ENCODE measurements around the gene MPPED1. TPM values are rescaled to one million over a fixed set of nuclear protein-coding genes. Genes with fewer than 3 reads are reported as not detected.

Gene MPPED1
- total and polyA plus RNA-seq, 2 of the 13 experiments (the other 11 are each of a cell fraction or from before 2014, with no cell fraction given) = 0.77 TPM; not detected in 1

DNA sequence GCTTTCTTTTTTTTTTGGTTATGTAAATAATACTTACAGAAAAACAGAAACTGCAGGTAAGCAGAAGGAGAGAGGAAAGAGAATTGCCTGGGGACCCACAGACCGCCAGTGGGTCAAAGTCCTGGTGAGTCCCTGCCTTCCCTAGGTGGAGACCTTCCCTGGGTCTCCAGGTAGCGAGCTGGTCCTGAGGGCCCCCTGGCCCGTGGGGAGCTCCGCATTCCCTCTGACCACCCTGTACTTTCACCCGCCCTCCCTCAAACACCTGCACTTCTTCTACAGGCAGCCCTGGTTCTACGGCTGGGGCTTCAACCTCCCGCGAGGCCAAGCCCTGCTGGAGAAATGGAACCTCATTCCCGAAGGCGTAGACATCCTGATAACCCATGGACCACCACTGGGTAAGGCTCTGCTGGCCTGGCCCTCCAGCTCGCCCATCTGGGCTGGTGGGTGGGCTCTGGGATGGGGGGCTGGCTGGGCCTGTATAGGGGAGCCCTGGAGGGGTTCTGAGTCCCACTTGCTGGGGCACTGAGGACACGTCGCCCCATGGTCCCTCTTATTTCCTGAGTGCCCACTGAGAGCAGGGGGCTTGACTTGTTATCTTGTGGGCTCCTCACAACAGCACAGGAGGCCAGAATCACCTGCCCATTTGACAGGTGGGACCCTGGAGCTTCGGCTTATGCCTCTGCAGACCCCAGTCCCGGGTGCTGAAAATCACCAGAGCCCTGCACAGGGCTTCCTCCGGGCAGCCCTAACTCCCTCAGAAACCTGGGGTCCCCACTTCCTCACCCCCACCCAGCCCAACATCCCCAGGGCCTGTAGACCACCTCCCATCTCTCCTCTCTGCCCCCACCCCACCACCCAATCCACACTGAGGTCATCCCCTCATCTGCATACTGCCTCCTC, 86.4 kb downstream of the MPPED1 start (continued):
- TF ChIP-seq, protein P1, sequence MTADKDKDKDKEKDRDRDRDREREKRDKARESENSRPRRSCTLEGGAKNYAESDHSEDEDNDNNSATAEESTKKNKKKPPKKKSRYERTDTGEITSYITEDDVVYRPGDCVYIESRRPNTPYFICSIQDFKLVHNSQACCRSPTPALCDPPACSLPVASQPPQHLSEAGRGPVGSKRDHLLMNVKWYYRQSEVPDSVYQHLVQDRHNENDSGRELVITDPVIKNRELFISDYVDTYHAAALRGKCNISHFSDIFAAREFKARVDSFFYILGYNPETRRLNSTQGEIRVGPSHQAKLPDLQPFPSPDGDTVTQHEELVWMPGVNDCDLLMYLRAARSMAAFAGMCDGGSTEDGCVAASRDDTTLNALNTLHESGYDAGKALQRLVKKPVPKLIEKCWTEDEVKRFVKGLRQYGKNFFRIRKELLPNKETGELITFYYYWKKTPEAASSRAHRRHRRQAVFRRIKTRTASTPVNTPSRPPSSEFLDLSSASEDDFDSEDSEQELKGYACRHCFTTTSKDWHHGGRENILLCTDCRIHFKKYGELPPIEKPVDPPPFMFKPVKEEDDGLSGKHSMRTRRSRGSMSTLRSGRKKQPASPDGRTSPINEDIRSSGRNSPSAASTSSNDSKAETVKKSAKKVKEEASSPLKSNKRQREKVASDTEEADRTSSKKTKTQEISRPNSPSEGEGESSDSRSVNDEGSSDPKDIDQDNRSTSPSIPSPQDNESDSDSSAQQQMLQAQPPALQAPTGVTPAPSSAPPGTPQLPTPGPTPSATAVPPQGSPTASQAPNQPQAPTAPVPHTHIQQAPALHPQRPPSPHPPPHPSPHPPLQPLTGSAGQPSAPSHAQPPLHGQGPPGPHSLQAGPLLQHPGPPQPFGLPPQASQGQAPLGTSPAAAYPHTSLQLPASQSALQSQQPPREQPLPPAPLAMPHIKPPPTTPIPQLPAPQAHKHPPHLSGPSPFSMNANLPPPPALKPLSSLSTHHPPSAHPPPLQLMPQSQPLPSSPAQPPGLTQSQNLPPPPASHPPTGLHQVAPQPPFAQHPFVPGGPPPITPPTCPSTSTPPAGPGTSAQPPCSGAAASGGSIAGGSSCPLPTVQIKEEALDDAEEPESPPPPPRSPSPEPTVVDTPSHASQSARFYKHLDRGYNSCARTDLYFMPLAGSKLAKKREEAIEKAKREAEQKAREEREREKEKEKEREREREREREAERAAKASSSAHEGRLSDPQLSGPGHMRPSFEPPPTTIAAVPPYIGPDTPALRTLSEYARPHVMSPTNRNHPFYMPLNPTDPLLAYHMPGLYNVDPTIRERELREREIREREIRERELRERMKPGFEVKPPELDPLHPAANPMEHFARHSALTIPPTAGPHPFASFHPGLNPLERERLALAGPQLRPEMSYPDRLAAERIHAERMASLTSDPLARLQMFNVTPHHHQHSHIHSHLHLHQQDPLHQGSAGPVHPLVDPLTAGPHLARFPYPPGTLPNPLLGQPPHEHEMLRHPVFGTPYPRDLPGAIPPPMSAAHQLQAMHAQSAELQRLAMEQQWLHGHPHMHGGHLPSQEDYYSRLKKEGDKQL (CRISPR knock-in tag; IDR thresholded peaks at IDR 0.05; ENCODE audit: low read depth) = no peak
- no peak for TF ChIP-seq TAF15 (IDR thresholded peaks at IDR 0.05; ENCODE audit: low read depth, low read length, poor library complexity, severe bottlenecking)

DNA sequence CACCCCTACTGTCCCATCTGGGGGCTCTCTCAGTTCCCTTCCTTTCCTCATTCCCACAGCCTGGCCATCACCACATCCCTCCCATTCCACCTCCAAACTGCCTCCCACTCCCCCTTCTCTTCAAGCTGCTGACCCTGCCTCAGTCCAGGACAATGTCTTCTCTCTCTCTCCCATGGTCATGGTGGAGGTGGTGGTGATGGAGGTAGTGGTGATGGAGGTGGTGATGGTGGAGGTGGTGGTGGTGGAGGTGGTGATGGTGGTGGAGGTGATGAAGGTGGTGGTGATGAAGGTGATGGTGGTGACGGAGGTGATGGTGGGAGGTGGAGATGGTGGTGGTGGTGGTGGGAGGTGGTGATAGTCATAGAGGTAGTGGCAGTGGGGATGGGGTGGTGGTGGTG, 87.0 kb downstream of the MPPED1 start:
- Histone ChIP-seq H3K4me3 (replicated peaks in 1 of 3; ENCODE audit: insufficient read depth in 1 of 3, low read depth in 2 of 3, low read length in 3 of 3) (no peak overlapping the region), H3K9ac (ENCODE audit: insufficient read depth, low read depth, low read length) (no peak overlapping the region), H4K20me1 (ENCODE audit: insufficient read depth, low read length) (no peaks in the 10 kb centered on the region), H3K4me1 (ENCODE audit: insufficient read depth, low read length) (no peaks in the 10 kb centered on the region), H3K36me3 (replicated peaks in 1 of 2; ENCODE audit: control insufficient read depth in 1 of 2, insufficient read depth in 2 of 2, low read length in 2 of 2) (no peaks in the 10 kb centered on the region), H3K27ac (ENCODE audit: extremely low read length, insufficient read depth, low read length) (no peak overlapping the region), H3K9me3 (ENCODE audit: low read length) (no peaks in the 10 kb centered on the region), H2AFZ (ENCODE audit: low read length) (no peak overlapping the region), H3K79me2 (ENCODE audit: insufficient read depth, low read length) (no peaks in the 10 kb centered on the region), H3K27me3 (ENCODE audit: control insufficient read depth in 1 of 2, insufficient read depth in 2 of 2, low read length in 2 of 2) (no peaks in the 10 kb centered on the region), H3K4me2 (ENCODE audit: low read depth, low read length) (no peak overlapping the region)
- FAIRE-seq (no peak), ATAC-seq (no peak), DNase-seq (ENCODE audit: low spot score) (no peak)
- BruUV-seq (replicated peaks) = no TSS peak
- in situ Hi-C loops (cut with HindIII; ENCODE audit: extremely low pct_ligation_motif_present, low pct_unique_long_range_greater_than_20kb) (no loop called here), intact Hi-C loops (cut with micrococcal nuclease; ENCODE audit: unreplicated experiment) (no loop called here)
- CTCF ChIA-PET (ENCODE audit: low intra/inter-chr PET ratio, low total read pairs) = no interaction called here
- TF ChIP-seq KDM3A (CRISPR knock-in tag; IDR thresholded peaks at IDR 0.05; ENCODE audit: low read depth) = no peak
- TF ChIP-seq SAP130 (CRISPR knock-in tag; IDR thresholded peaks at IDR 0.05; ENCODE audit: low read depth) = no peak
- WGBS (ENCODE audit: low lambda C conversion rate) = 88% methylated on average over 1 of the region's 1 CpG
- POLR2A ChIA-PET = no interaction called here
